ENCODE data around the gene ARHGAP45. TPM values are rescaled to one million over a fixed set of nuclear protein-coding genes. Genes with fewer than 3 reads are reported as not detected.

The ARHGAP45 gene
- polyA plus RNA-seq, 2 of the 4 experiments (the other 2 are of a cell fraction) = 1.2 to 1.9 TPM

DNA sequence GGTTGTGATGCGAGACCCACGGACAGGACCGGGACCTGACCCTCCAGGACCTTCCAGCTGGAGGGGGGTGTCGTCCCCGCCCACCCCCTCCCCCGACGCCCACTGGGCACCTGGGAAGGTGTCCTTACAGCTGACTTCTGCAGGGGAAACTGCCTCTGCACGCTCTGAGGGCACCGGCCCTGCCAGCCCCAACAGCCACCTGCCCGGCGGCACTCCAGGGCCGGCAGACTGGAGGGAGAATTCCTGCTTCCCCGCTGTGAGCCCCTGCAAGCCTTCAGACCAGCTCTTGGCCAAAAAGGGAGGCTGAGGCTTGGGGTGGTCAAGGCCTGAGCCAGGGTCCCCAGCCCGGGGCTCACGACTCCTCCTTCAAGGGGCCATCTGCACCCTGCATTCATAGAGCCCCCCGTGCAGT, 39.3 kb upstream of the ARHGAP45 start:
- H3K4me1 ChIP-seq = peaks cover 13% of the 10 kb centered on the region; the same call in 1 of the 3 replicates
- H3K9me3 ChIP-seq = no peaks in the 10 kb centered on the region
- DNase-seq (ENCODE audit: low read depth in 1 of 2, low spot score in 1 of 2) (no peak), FAIRE-seq (no peak), ATAC-seq (peak; percentile 36 to 44; a peak in 3 of 6 replicates)
- ChIA-PET CTCF (interaction anchor here (1.0 to 2.7 kb wide), 3 partner anchors 11 to 216 kb away, joined by 3 to 12 read pairs (median 3); partner anchors contain the start of gene ABCA7), POLR2A (interaction anchor here (1.4 kb wide), 1 partner anchor 14 kb away, joined by 3 read pairs; no protein-coding TSS in a partner anchor)
- H3K27ac ChIP-seq = peak overlapping the region; percentile 92 to 100
- 0% methylated on average over 3 of the region's 16 CpGs for WGBS (ENCODE audit: missing lambda C conversion rate)
- no peak for TF ChIP-seq SMC3 (IDR thresholded peaks at IDR 0.05)
- TF ChIP-seq, protein P1, sequence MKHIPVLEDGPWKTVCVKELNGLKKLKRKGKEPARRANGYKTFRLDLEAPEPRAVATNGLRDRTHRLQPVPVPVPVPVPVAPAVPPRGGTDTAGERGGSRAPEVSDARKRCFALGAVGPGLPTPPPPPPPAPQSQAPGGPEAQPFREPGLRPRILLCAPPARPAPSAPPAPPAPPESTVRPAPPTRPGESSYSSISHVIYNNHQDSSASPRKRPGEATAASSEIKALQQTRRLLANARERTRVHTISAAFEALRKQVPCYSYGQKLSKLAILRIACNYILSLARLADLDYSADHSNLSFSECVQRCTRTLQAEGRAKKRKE (CRISPR knock-in tag; IDR thresholded peaks at IDR 0.05; ENCODE audit: low read depth) = no peak
- TF ChIP-seq JUN (IDR thresholded peaks at IDR 0.05) = no peak
- TF ChIP-seq, protein P2, sequence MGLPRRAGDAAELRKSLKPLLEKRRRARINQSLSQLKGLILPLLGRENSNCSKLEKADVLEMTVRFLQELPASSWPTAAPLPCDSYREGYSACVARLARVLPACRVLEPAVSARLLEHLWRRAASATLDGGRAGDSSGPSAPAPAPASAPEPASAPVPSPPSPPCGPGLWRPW (IDR thresholded peaks at IDR 0.05) = no peak
- no peak for TF ChIP-seq KDM5A (IDR thresholded peaks at IDR 0.05)
- no peak for TF ChIP-seq ZC3H11A (IDR thresholded peaks at IDR 0.05)
- no peak for TF ChIP-seq FOSL2 (IDR thresholded peaks at IDR 0.05)
- no peak for TF ChIP-seq FOSL2 (CRISPR knock-in tag; IDR thresholded peaks at IDR 0.05)
- TF ChIP-seq HDAC2 (IDR thresholded peaks at IDR 0.05) = no peak
- no peak for TF ChIP-seq CBX8 (IDR thresholded peaks at IDR 0.05)
- no peak for TF ChIP-seq RFX5 (IDR thresholded peaks at IDR 0.05)
- TF ChIP-seq, protein P3, sequence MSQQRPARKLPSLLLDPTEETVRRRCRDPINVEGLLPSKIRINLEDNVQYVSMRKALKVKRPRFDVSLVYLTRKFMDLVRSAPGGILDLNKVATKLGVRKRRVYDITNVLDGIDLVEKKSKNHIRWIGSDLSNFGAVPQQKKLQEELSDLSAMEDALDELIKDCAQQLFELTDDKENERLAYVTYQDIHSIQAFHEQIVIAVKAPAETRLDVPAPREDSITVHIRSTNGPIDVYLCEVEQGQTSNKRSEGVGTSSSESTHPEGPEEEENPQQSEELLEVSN (IDR thresholded peaks at IDR 0.05; ENCODE audit: borderline replicate concordance, low read depth) = no peak
- no peak for TF ChIP-seq KDM1A (IDR thresholded peaks at IDR 0.05; ENCODE audit: low read depth)
- TF ChIP-seq MYC (IDR thresholded peaks at IDR 0.05; ENCODE audit: borderline replicate concordance, low read length) = no peak
- TF ChIP-seq HEYL (CRISPR knock-in tag; IDR thresholded peaks at IDR 0.05) = no peak
- no peak for TF ChIP-seq FOSB (CRISPR knock-in tag; IDR thresholded peaks at IDR 0.05)
- TF ChIP-seq, protein P4, sequence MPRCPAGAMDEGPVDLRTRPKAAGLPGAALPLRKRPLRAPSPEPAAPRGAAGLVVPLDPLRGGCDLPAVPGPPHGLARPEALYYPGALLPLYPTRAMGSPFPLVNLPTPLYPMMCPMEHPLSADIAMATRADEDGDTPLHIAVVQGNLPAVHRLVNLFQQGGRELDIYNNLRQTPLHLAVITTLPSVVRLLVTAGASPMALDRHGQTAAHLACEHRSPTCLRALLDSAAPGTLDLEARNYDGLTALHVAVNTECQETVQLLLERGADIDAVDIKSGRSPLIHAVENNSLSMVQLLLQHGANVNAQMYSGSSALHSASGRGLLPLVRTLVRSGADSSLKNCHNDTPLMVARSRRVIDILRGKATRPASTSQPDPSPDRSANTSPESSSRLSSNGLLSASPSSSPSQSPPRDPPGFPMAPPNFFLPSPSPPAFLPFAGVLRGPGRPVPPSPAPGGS (IDR thresholded peaks at IDR 0.05) = no peak
- TF ChIP-seq, protein P5, sequence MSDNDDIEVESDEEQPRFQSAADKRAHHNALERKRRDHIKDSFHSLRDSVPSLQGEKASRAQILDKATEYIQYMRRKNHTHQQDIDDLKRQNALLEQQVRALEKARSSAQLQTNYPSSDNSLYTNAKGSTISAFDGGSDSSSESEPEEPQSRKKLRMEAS (IDR thresholded peaks at IDR 0.05) = no peak
- H3K4me2 ChIP-seq = peak overlapping the region; percentile 96
- H3K4me3 ChIP-seq = peak overlapping the region; percentile 87

DNA sequence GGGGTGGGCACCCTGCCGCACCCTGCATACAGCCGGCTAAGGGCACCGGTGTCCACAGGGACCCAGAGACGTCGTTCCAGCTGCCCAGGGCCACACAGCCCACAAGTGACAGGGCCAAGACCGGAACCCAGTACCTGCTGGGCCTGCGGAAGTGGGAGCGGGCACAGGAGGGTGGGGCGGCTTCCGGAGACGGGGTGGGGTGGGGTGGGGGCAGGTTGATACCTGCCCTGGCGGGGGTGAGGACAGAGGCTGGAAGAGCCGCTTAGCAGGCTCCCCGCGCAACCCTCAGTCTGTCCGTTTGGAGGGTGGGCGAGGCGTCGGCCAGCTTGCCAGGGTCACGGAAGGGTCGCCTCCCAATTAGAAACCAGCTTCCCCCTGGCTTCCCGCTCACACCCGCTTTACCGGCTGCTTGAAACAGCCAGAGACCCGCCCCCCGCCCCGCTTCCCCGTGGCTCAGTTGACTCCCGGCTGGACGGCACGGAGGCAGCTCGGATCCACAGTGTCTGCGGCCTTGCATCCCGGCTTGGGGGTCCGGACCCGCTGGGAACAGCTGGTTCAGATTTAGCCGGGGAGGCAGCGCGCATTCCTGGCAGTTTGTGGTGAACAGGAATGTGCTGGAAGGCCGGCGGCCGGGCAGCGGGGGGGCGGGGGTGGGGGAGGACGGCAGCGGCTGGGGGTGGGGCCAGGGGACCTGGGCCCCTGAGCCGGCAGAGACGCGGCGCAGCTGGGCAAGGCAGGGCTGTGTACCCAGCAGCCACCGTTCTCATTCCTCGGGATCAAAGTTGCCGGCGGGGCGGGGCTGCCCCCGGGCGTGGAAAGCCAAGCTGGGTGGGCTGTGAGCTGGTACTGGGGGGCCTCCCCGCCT, 38.7 kb upstream of the ARHGAP45 start:
- POLR2A ChIA-PET = interaction anchor here (1.4 to 1.6 kb wide), 2 partner anchors 12 to 13 kb away, joined by 3 to 7 read pairs; partner anchors contain the start of gene ABCA7
- FAIRE-seq = no peak

More for the DNA sequence above, 38.7 kb upstream of the ARHGAP45 start:
- peak overlapping the region; percentile 92 to 100 for H3K27ac ChIP-seq
- H3K9me3 ChIP-seq = no peaks in the 10 kb centered on the region
- 0% methylated on average over 9 of the region's 58 CpGs for WGBS (ENCODE audit: missing lambda C conversion rate)
- H3K4me1 ChIP-seq = peaks cover 13% of the 10 kb centered on the region; the same call in 1 of the 3 replicates
- ATAC-seq = peak; percentile 55 to 69
- no peak for TF ChIP-seq MYC (IDR thresholded peaks at IDR 0.05; ENCODE audit: borderline replicate concordance, low read length)
- no peak for TF ChIP-seq FOSB (CRISPR knock-in tag; IDR thresholded peaks at IDR 0.05)
- no peak for TF ChIP-seq NPAS2 (CRISPR knock-in tag; IDR thresholded peaks at IDR 0.05; ENCODE audit: borderline replicate concordance)
- peak in 1 of 2 experiments; percentile 38; a peak in 1 of 5 replicates for TF ChIP-seq JUN (IDR thresholded peaks at IDR 0.05)
- no peak for TF ChIP-seq RCOR1 (IDR thresholded peaks at IDR 0.05; ENCODE audit: low read depth, low read length)
- TF ChIP-seq ZSCAN20 (CRISPR knock-in tag; IDR thresholded peaks at IDR 0.05) = no peak
- TF ChIP-seq HOXA7 (CRISPR knock-in tag; IDR thresholded peaks at IDR 0.05) = no peak
- 0 out of 2 replicates have a peak, but pooled peaks have one; percentile 15 for TF ChIP-seq POLR2A (IDR thresholded peaks at IDR 0.05; ENCODE audit: low read length)
- peak; percentile 67 for TF ChIP-seq ZFP36 (IDR thresholded peaks at IDR 0.05; ENCODE audit: borderline replicate concordance, partially characterized antibody)
- no peak for TF ChIP-seq NFE2L2 (conservative IDR thresholded peaks at IDR 0.05; ENCODE audit: low read length)
- peak overlapping the region; percentile 87 for H3K4me3 ChIP-seq
- DNase-seq (ENCODE audit: low read depth in 1 of 2, low spot score in 1 of 2) = peak; percentile 43 to 68
- peak overlapping the region; percentile 96 for H3K4me2 ChIP-seq
- CTCF ChIA-PET = interaction anchor here (1.0 to 2.7 kb wide), 5 partner anchors 11 to 107 kb away, joined by 3 to 12 read pairs (median 3); partner anchors contain the start of gene ABCA7

All from A549 (cell line).